ENCODE measurements around the gene PUS3.

Gene PUS3

DNA sequence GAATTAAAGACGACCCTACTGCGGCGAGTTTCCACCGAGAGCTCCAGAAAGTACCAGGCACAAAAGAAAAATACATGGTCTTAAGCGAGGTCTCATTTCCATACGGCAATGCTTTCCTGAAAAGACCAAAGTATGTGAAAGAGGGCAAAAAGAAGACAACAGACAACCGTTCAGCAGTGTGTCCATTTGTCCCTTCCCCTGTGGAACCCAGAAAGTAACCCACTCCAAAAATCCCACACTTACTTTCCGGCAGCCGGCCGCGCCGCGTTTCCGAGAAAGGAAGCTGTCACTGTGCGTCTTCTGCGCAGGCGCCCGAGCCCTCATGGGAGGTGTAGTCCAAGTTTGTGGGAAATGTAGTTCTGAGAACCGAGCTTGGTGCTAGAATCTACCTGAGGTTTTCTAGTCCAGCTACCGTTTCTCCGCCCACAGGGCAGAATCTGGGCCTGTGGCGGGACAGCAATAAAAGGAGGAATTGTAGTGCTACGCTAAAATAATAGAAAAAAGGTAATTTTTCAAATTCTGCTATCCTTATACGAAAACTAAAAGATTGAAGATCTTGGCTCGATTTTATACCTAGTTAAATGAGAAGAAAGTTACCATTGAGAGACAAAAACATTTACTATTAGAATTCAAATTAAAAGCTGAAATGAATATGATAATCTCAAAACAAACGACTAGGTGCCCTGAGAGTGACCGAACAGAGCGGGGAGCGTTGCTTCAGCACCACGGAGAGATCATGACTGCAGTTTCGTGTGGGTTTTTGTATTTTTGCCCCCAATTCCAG lies at the start of gene PUS3:
Gene PUS3 (minus strand): TSS at position 280 of the 784 bp plus-strand sequence. CDS start 6,922 bp downstream, outside the sequence.
- peak within 1 kb of the TSS; percentile 90 for H3K4me3 ChIP-seq (replicated peaks; ENCODE audit: low read depth, low read length)
- peak; percentile 36 for DNase-seq (ENCODE audit: extremely low read depth, low read depth)
- TF ChIP-seq, protein P1, sequence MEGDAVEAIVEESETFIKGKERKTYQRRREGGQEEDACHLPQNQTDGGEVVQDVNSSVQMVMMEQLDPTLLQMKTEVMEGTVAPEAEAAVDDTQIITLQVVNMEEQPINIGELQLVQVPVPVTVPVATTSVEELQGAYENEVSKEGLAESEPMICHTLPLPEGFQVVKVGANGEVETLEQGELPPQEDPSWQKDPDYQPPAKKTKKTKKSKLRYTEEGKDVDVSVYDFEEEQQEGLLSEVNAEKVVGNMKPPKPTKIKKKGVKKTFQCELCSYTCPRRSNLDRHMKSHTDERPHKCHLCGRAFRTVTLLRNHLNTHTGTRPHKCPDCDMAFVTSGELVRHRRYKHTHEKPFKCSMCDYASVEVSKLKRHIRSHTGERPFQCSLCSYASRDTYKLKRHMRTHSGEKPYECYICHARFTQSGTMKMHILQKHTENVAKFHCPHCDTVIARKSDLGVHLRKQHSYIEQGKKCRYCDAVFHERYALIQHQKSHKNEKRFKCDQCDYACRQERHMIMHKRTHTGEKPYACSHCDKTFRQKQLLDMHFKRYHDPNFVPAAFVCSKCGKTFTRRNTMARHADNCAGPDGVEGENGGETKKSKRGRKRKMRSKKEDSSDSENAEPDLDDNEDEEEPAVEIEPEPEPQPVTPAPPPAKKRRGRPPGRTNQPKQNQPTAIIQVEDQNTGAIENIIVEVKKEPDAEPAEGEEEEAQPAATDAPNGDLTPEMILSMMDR (IDR thresholded peaks at IDR 0.05; ENCODE audit: low read depth, low read length, missing control alignments) = no peak

DNA sequence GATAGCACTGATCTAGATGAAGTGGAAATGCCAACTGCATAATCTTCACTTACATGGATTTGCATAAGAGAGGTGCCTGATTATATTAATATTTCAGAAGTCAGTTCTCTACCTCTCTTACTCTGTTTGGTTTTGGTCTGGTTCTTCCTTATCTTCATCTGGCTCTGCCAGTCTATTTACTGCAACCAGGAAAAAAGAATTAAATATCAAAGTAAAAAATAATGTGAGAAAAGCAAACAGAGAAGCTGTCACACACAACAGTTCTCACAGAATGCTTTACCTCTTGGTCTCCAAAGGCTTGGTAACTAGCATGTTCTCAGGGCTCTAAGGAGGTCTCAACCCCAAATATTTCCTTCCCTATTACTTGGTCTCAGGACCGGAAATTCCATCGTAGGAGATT lies 49.6 kb upstream of the PUS3 start:
- TF ChIP-seq, protein P1 (IDR thresholded peaks at IDR 0.05; ENCODE audit: low read depth, low read length, missing control alignments) = no peak
- no peak overlapping the region for H3K4me3 ChIP-seq (replicated peaks; ENCODE audit: low read depth, low read length)
- DNase-seq (ENCODE audit: extremely low read depth, low read depth) = no peak

GRCh38 chr11:125951731-125952130 lies 48.7 kb upstream of the PUS3 start:
- H3K4me3 ChIP-seq (replicated peaks; ENCODE audit: low read depth, low read length) = no peak overlapping the region
- DNase-seq (ENCODE audit: extremely low read depth, low read depth) = no peak
- TF ChIP-seq, protein P1 (IDR thresholded peaks at IDR 0.05; ENCODE audit: low read depth, low read length, missing control alignments) = no peak

GRCh38 chr11:125950696-125951651 lies 48.0 kb upstream of the PUS3 start:
- TF ChIP-seq, protein P1 (IDR thresholded peaks at IDR 0.05; ENCODE audit: low read depth, low read length, missing control alignments) = no peak
- no peak for DNase-seq (ENCODE audit: extremely low read depth, low read depth)
- no peak overlapping the region for H3K4me3 ChIP-seq (replicated peaks; ENCODE audit: low read depth, low read length)

DNA sequence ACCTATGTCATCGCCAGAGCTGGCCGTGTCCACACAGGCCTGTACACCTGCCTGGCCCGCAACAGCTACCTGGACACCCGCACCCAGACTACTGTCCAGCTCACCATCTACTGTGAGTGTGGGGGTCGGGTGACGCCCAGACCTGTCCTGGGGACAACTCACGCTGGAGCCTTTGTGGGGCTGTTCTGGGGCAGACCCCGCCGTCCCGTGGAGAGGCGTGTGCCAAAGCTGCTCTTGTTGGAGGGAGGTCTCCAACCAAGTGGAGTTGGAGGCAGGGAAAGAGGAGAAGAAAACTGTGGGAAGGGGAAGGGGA lies 47.1 kb upstream of the PUS3 start:
- H3K4me3 ChIP-seq (replicated peaks; ENCODE audit: low read depth, low read length) = no peak overlapping the region
- no peak for DNase-seq (ENCODE audit: extremely low read depth, low read depth)
- TF ChIP-seq, protein P1 (IDR thresholded peaks at IDR 0.05; ENCODE audit: low read depth, low read length, missing control alignments) = no peak

DNA sequence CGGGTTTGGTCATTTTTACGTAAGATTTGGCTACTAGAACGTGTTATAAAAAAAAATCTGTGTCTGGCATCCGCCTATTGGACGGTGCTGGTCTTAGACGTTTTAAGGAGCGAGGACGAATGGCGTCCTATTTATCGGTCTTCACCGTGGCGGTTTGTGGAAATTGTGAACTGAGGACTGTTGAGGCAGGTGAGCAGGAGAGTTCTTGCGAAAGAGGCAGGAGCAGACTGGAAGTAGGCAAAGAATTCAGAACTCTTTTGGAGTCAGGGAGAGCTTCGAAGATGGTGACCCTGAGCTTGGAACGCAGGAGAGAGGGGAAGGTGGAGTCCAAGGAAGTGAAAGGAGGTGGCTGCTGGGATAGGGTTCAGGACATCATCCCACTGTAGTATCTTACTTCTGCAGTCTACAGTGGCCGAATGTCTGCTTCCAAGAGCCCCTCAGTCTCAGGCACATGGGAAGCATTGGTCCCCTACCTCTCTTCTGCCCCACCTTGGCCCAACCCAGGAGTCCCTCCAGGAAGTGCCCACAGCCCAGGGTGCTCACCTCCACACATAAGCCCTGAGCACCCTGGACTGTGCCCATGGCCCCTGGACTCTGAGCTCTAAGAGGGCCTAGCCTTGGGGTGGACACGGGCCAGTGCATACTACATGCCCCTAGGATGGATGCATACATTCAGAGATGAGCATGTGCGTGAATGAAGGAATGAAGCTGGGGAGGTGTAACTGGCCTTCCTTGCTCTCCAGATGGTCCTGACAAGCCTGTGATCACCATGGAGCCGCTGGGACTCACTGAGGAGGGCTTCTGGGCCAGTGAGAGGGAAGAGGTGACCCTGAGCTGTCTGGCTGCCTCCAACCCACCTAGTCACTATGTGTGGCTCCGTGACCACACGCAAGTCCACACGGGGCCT lies 46.5 kb upstream of the PUS3 start:
- DNase-seq (ENCODE audit: extremely low read depth, low read depth) = no peak
- H3K4me3 ChIP-seq (replicated peaks; ENCODE audit: low read depth, low read length) = no peak overlapping the region
- TF ChIP-seq, protein P1 (IDR thresholded peaks at IDR 0.05; ENCODE audit: low read depth, low read length, missing control alignments) = no peak

Measured in HFF-Myc (cell line).